K562 (cell line): ENCODE data around the gene NES. TPM values are rescaled to one million over a fixed set of nuclear protein-coding genes. Genes with fewer than 3 reads are reported as not detected.

Experiments
- ATAC-seq: fragments of 200-7000 bp; cut with Tn5 transposase; 3 replicates; pipeline ENCODE4 v1.9.1; 2020; ENCODE audit warnings: moderate library complexity
- BruUV-seq: library from RNA; stranded (reverse); fragments of 400-500 nt; replicated peaks from 2 replicates; lab custom pipeline; 2021; lab: Mats Ljungman, UMichigan
- CTCF ChIA-PET: fragments of 300-600 bp; formaldehyde crosslinking; extraction: SDS; loops from one replicate; lab custom pipeline; 2021; ENCODE audit warnings: low intra/inter-chr PET ratio; lab: Yijun Ruan, JAX
- POLR2A ChIA-PET: fragments of 300-600, 350-650 bp; sonication (Branson Sonifier 250); formaldehyde crosslinking; extraction: SDS; loops from one replicate; lab custom pipeline; 2021; ENCODE audit warnings: antibody characterized with exemption, inconsistent platforms; lab: Yijun Ruan, JAX
- DNase-seq, 4 experiments: peaks; one replicate each; pipeline versions ENCODE4 v3.0.0 to v3.0.0-alpha.2; 2011 to 2018; ENCODE audit warnings: low spot score in 3 of 4, mixed read lengths in 3 of 4; ENCODE audit errors: extremely low read depth in 1 of 4
- FAIRE-seq: peaks from 2 replicates; lab custom pipeline; 2011; peaks lifted over from hg19 to GRCh38; lab: Jason Lieb, UNC
- H2AFZ ChIP-seq: 2 replicates; pipeline ENCODE4 v1.6.0; 2011; ENCODE audit warnings: low read depth, low read length, control low read depth, inconsistent platforms
- H3K27ac ChIP-seq: fragments of 200-600 bp; 3 replicates; pipeline ENCODE4 v1.8.0; 2011; ENCODE audit warnings: low read depth, mild to moderate bottlenecking, control low read depth, inconsistent platforms, low read length, moderate library complexity, mixed read lengths; ENCODE audit errors: extremely low read depth
- H3K27me3 ChIP-seq, 2 experiments: fragments of 300-600 bp in 1 of 2; 2 replicates in 1 of 2; 3 replicates in 1 of 2; pipeline versions ENCODE4 v1.6.0 to v1.8.0; 2011; ENCODE audit warnings: inconsistent platforms in 2 of 2, low read length in 2 of 2, mild to moderate bottlenecking in 1 of 2, mixed read lengths in 1 of 2, moderate library complexity in 1 of 2; ENCODE audit not compliant: control insufficient read depth in 2 of 2, insufficient read depth in 2 of 2
- H3K36me3 ChIP-seq: fragments of 300-600 bp; 3 replicates; pipeline ENCODE4 v1.8.0; 2011; ENCODE audit warnings: mild to moderate bottlenecking, low read length, inconsistent platforms; ENCODE audit not compliant: control insufficient read depth, insufficient read depth
- H3K4me1 ChIP-seq, 2 experiments: fragments of 200-600 bp in 1 of 2; replicated peaks in 1 of 2; 2 replicates in 1 of 2; 3 replicates in 1 of 2; pipeline versions ENCODE4 v1.5.1 to v1.8.0; 2011; ENCODE audit warnings: inconsistent platforms in 2 of 2, low read length in 2 of 2, mild to moderate bottlenecking in 1 of 2, mixed read lengths in 1 of 2, moderate library complexity in 1 of 2; ENCODE audit not compliant: control insufficient read depth in 2 of 2, insufficient read depth in 2 of 2
- H3K4me2 ChIP-seq: 2 replicates; pipeline ENCODE4 v1.6.1; 2011; ENCODE audit warnings: low read length, control low read depth, inconsistent platforms, mixed read lengths; ENCODE audit not compliant: insufficient read depth
- H3K4me3 ChIP-seq: fragments of 200-600 bp; sonication (generic), shearing (Covaris generic); 2 replicates; pipeline ENCODE4 v1.5.1; 2016; ENCODE audit warnings: control low read depth, inconsistent platforms
- H3K79me2 ChIP-seq: fragments of 200-600 bp; 3 replicates; pipeline ENCODE4 v1.8.0; 2011; ENCODE audit warnings: low read length, inconsistent platforms; ENCODE audit not compliant: control insufficient read depth, insufficient read depth
- H3K9ac ChIP-seq, 2 experiments: 2 replicates each; pipeline versions ENCODE4 v1.6.0 to v1.6.1; 2011; ENCODE audit warnings: low read depth in 2 of 2, low read length in 2 of 2, control low read depth in 1 of 2, inconsistent platforms in 1 of 2, mild to moderate bottlenecking in 1 of 2, mixed read lengths in 1 of 2; ENCODE audit not compliant: insufficient read depth in 1 of 2
- H3K9me1 ChIP-seq: one replicate; pipeline ENCODE4 v1.6.0; 2011; ENCODE audit warnings: inconsistent platforms, mild to moderate bottlenecking, low read length, moderate library complexity; ENCODE audit not compliant: control insufficient read depth, insufficient read depth
- H3K9me3 ChIP-seq: replicated peaks from 2 replicates; pipeline ENCODE4 v1.5.1; 2011; ENCODE audit warnings: low read depth, low read length, inconsistent platforms; ENCODE audit not compliant: control insufficient read depth, insufficient read depth
- H4K20me1 ChIP-seq: replicated peaks from 2 replicates; pipeline ENCODE4 v1.6.1; 2011; ENCODE audit warnings: low read length, inconsistent platforms, mixed read lengths; ENCODE audit not compliant: control insufficient read depth, insufficient read depth
- DEAF1 ChIP-seq: fragments of 450-650 bp; formaldehyde crosslinking; IDR thresholded peaks from 2 replicates; pipeline ENCODE4 v1.4.0; 2020; ENCODE audit warnings: mild to moderate bottlenecking, moderate library complexity
- L3MBTL2 ChIP-seq: fragments of 450-650 bp; IDR thresholded peaks from 2 replicates; pipeline ENCODE4 v1.6.1; 2016; ENCODE audit warnings: mild to moderate bottlenecking, moderate library complexity
- MBD1 ChIP-seq: fragments of 250-450 bp; sonication (Bioruptor Pico); IDR thresholded peaks from 2 replicates; pipeline ENCODE4 v1.8.0; 2022; ENCODE audit warnings: inconsistent platforms
- MXD1 ChIP-seq: fragments of 250-450 bp; sonication (Bioruptor Pico); IDR thresholded peaks from 2 replicates; pipeline ENCODE4 v1.8.0; 2021; ENCODE audit warnings: borderline replicate concordance, mild to moderate bottlenecking, moderate library complexity; ENCODE audit not compliant: poor library complexity, severe bottlenecking
- NCOA2 ChIP-seq, 2 experiments: fragments of 450-650 bp; IDR thresholded peaks; 2 replicates each; pipeline ENCODE4 v1.6.1; 2018; ENCODE audit warnings: mild to moderate bottlenecking in 2 of 2, moderate library complexity in 1 of 2; ENCODE audit not compliant: partially characterized antibody in 2 of 2
- PHB ChIP-seq: fragments of 250-450 bp; sonication (Bioruptor Pico); IDR thresholded peaks from 2 replicates; pipeline ENCODE4 v1.5.0; 2021
- TARDBP ChIP-seq: fragments of 450-650 bp; IDR thresholded peaks from 2 replicates; pipeline ENCODE4 v1.6.1; 2016
- TFE3 ChIP-seq: fragments of 450-650 bp; formaldehyde crosslinking; IDR thresholded peaks from 2 replicates; pipeline ENCODE4 v1.4.0; 2020; ENCODE audit warnings: mild to moderate bottlenecking, mixed read lengths
- ZNF197 ChIP-seq: fragments of 200-800 bp; sonication (Bioruptor generic); IDR thresholded peaks from 2 replicates; pipeline ENCODE4 v1.6.1; 2016; ENCODE audit warnings: low read depth, missing genetic modification characterization, missing compliant biosample characterization
- ZNF24 ChIP-seq: fragments of 450-650 bp; IDR thresholded peaks from 2 replicates; pipeline ENCODE4 v1.6.1; 2016
- ZNF592 ChIP-seq: fragments of 450-650 bp; IDR thresholded peaks from 2 replicates; pipeline ENCODE4 v1.6.1; 2017; ENCODE audit warnings: antibody characterized with exemption, mild to moderate bottlenecking
- WGBS: fragments of 100-300 bp; shearing (Covaris generic); methylation state at CpG from one replicate; pipeline ENCODE4 v1.1.6; 2016; ENCODE audit warnings: low coverage, mixed read lengths; ENCODE audit not compliant: insufficient coverage; ENCODE audit errors: missing lambda C conversion rate; 5-methylcytosine and 5-hydroxymethylcytosine counted together
- in situ Hi-C: fragments of 300-500 bp; cut with MboI; formaldehyde crosslinking; loops from 4 replicates; pipeline ENCODE4 v1.15.0; 2018; ENCODE audit warnings: inconsistent platforms, mixed read lengths
- intact Hi-C: fragments of 100-400 bp; cut with micrococcal nuclease; formaldehyde crosslinking; loops from 2 replicates; pipeline ENCODE4 v1.14.2; 2022
- polyA plus RNA-seq, 8 experiments: library from polyadenylated mRNA; depleted of rRNA in 4 of 8; stranded (reverse) in 5 of 8; unstranded in 3 of 8; fragments of >200 nt; fragmentation: Nextera tagmentation in 2 of 8; fragmentation: Illumina TruSeq in 1 of 8; extraction: Ambion mirVana in 2 of 8; extraction: Trizol in 1 of 8; gene quantifications; 2 replicates each; pipeline versions ENCODE4 v1.2.1 to v1.2.3, GENCODE V29; 2011 to 2014; ENCODE audit warnings: inconsistent platforms in 1 of 8, missing spikeins in 1 of 8
- total RNA-seq, 7 experiments: library from RNA; depleted of rRNA in 6 of 7; stranded (reverse); fragments of >200 nt in 6 of 7; fragmentation: Illumina TruSeq in 2 of 7; extraction: Trizol in 2 of 7; gene quantifications; 2 replicates each; pipeline versions ENCODE4 v1.2.1 to v1.2.3, GENCODE V29; 2011 to 2021; ENCODE audit warnings: low replicate concordance in 1 of 7

NES gene
- total and polyA plus RNA-seq, 9 of the 15 experiments (the other 6 are each of a cell fraction or from before 2014, with no cell fraction given): 0.10 to 8.6 (median 4.2) TPM

- Histone ChIP-seq H2AFZ (no peak overlapping the region), H3K27me3 (peaks cover 20% of the 10 kb centered on the region in 2 experiments; a peak in 4 of 5 replicates), H3K4me3 (no peak overlapping the region), H3K9me1 (no peaks in the 10 kb centered on the region), H3K9ac (no peak overlapping the region), H3K27ac (no peak overlapping the region), H3K4me2 (no peak overlapping the region), H4K20me1 (0 out of 2 replicates have a peak, but pooled peaks cover 3% of the 10 kb centered on the region), H3K36me3 (no peaks in the 10 kb centered on the region), H3K9me3 (no peaks in the 10 kb centered on the region), H3K79me2 (no peaks in the 10 kb centered on the region), H3K4me1 (peaks cover 0 to 3% of the 10 kb centered on the region in 2 experiments; a peak in 1 of 5 replicates)
- no TSS peak for BruUV-seq
- no peak for TF ChIP-seq TFE3 (CRISPR knock-in tag)
- TF ChIP-seq PHB (CRISPR knock-in tag): no peak
- TF ChIP-seq NCOA2 (IDR thresholded peaks at IDR 0.05; ENCODE audit: partially characterized antibody in 2 of 2): no peak
- no peak for TF ChIP-seq DEAF1 (CRISPR knock-in tag)
- no peak for TF ChIP-seq MBD1 (CRISPR knock-in tag)
- no peak for TF ChIP-seq MXD1 (CRISPR knock-in tag)
- no peak for TF ChIP-seq ZNF197 (CRISPR knock-in tag)
- TF ChIP-seq TARDBP: no peak
- TF ChIP-seq ZNF592: no peak
- TF ChIP-seq L3MBTL2: no peak
- no peak for TF ChIP-seq ZNF24
- ChIA-PET CTCF (no interaction called here), POLR2A (interaction anchor here (0.6 to 3.3 kb wide), 3 partner anchors 9 to 227 kb away, joined by 3 to 21 read pairs (median 3); partner anchors contain the start of gene BCAN)
- FAIRE-seq (no peak), ATAC-seq (no peak), DNase-seq (no peak)
- in situ Hi-C loops: no loop called here
- WGBS: 0% methylated on average over 3 of the region's 3 CpGs
- intact Hi-C loops: no loop called here
These were observed 44.9 kb downstream of the NES start for GRCh38 chr1:156632355-156632754.
